Breast epithelium (tissue), 4 donors: Measurements from ENCODE around the gene PHF21B. TPM values are rescaled to one million over a fixed set of nuclear protein-coding genes. Genes with fewer than 3 reads are reported as not detected.
"Not testable (repeated sequence)": the region's sequence is repeated elsewhere in the genome, so short reads cannot be mapped to it uniquely, and the experiment has no call there.

Source experiments
- DNase-seq, 2 donors: peaks; one replicate each; pipeline ENCODE4 v3.0.0-alpha.2; 2019; ENCODE audit warnings: low spot score in 2 of 2
- H3K27ac ChIP-seq, 2 donors: fragments of 200-600 bp; sonication (generic) in 1 of 2; one replicate each; pipeline ENCODE4 v1.5.1; 2016 to 2019; ENCODE audit warnings: mild to moderate bottlenecking in 1 of 2
- H3K27me3 ChIP-seq, 2 donors: fragments of 200-600 bp; sonication (generic) in 1 of 2; one replicate each; pipeline versions ENCODE4 v1.5.1 to v1.6.0; 2017 to 2019; ENCODE audit warnings: control low read depth in 1 of 2, mild to moderate bottlenecking in 1 of 2
- H3K36me3 ChIP-seq: fragments of 200-600 bp; one replicate; pipeline ENCODE4 v1.5.1; 2019
- H3K4me1 ChIP-seq, 2 donors: fragments of 200-600 bp; sonication (generic); one replicate each; pipeline ENCODE4 v1.5.1; 2016 to 2019; ENCODE audit warnings: control low read depth in 1 of 2
- H3K4me3 ChIP-seq, 3 donors: fragments of 200-600 bp; sonication (generic); 1 replicate in 2 of 3; 2 replicates in 1 of 3; pipeline ENCODE4 v1.5.1; 2016 to 2019; ENCODE audit warnings: mild to moderate bottlenecking in 3 of 3, moderate library complexity in 2 of 3
- H3K9me3 ChIP-seq, 2 donors: fragments of 200-600 bp; sonication (generic) in 1 of 2; one replicate each; pipeline ENCODE4 v1.5.1; 2016 to 2019; ENCODE audit warnings: control low read depth in 1 of 2
- CTCF ChIP-seq, 3 donors: fragments of 450-650 bp; IDR thresholded peaks; one replicate each; pipeline ENCODE4 v1.5.1; 2016 to 2017; ENCODE audit warnings: antibody characterized with exemption in 3 of 3, mild to moderate bottlenecking in 3 of 3, moderate library complexity in 3 of 3
- POLR2A ChIP-seq: fragments of 450-650 bp; IDR thresholded peaks from one replicate; pipeline ENCODE4 v1.6.1; 2016; ENCODE audit warnings: antibody characterized with exemption, mild to moderate bottlenecking, moderate library complexity
- POLR2AphosphoS5 ChIP-seq, 3 donors: sonication (generic); formaldehyde crosslinking; IDR thresholded peaks; one replicate each; pipeline ENCODE4 v1.6.1; 2017; ENCODE audit warnings: antibody characterized with exemption in 3 of 3
- intact Hi-C: fragments of 100-400 bp; cut with DNase I; formaldehyde crosslinking; loops from one replicate; pipeline ENCODE4 v1.15.1; 2023; ENCODE audit warnings: low total_unique reads
- total RNA-seq, 3 donors: library from RNA; depleted of rRNA; stranded (reverse); fragments of >200 nt; gene quantifications; one replicate each; pipeline ENCODE4 v1.1.0, GENCODE V29; 2016

The PHF21B gene
- total RNA-seq, 3 donors from 2014 or later = 3.6 to 4.1 TPM; not detected in 1

- no peaks in the 10 kb centered on the region for H3K36me3 ChIP-seq
- no peaks in the 10 kb centered on the region for H3K27me3 ChIP-seq
- H3K4me3 ChIP-seq = no peak overlapping the region
- peaks cover 4 to 8% of the 10 kb centered on the region in 2 donors for H3K9me3 ChIP-seq
- H3K4me1 ChIP-seq = no peaks in the 10 kb centered on the region
- no peak for DNase-seq
- intact Hi-C loops = no loop called here
- H3K27ac ChIP-seq = no peak overlapping the region
- TF ChIP-seq POLR2A (no peak), POLR2AphosphoS5 (IDR thresholded peaks at IDR 0.05) (no peak), CTCF (IDR thresholded peaks at IDR 0.05) (no peak)
Observed at GRCh38 chr22:44924710-44925109, 85.1 kb downstream of the PHF21B start.

- peaks cover 4 to 8% of the 10 kb centered on the region in 2 donors for H3K9me3 ChIP-seq
- intact Hi-C loops = no loop called here
- H3K36me3 ChIP-seq = no peaks in the 10 kb centered on the region
- no peaks in the 10 kb centered on the region for H3K27me3 ChIP-seq
- H3K27ac ChIP-seq = no peak overlapping the region
- no peaks in the 10 kb centered on the region for H3K4me1 ChIP-seq
- no peak for DNase-seq
- no peak overlapping the region for H3K4me3 ChIP-seq
- no peak for TF ChIP-seq CTCF (IDR thresholded peaks at IDR 0.05)
- TF ChIP-seq POLR2A = no peak
- TF ChIP-seq POLR2AphosphoS5 (IDR thresholded peaks at IDR 0.05) = no peak
Observed at GRCh38 chr22:44924098-44924497, 85.7 kb downstream of the PHF21B start.

- H3K4me1 ChIP-seq, H3K27me3 ChIP-seq, intact Hi-C loops, DNase-seq, H3K36me3 ChIP-seq, H3K9me3 ChIP-seq, H3K4me3 ChIP-seq, H3K27ac ChIP-seq: not testable (repeated sequence)
Observed at GRCh38 chr22:44921766-44922165, 88.0 kb downstream of the PHF21B start.

GRCh38 chr22:44920183-44920582 is 89.6 kb downstream of the PHF21B start:
- H3K27me3 ChIP-seq = no peaks in the 10 kb centered on the region
- TF ChIP-seq CTCF (IDR thresholded peaks at IDR 0.05) (no peak), POLR2A (no peak), POLR2AphosphoS5 (IDR thresholded peaks at IDR 0.05) (no peak)
- DNase-seq = peak in 1 of 2 donors; percentile 31
- H3K27ac ChIP-seq = no peak overlapping the region
- H3K4me3 ChIP-seq = no peak overlapping the region
- intact Hi-C loops = no loop called here
- H3K36me3 ChIP-seq = no peaks in the 10 kb centered on the region
- no peaks in the 10 kb centered on the region for H3K4me1 ChIP-seq
- H3K9me3 ChIP-seq = peaks cover 4% of the 10 kb centered on the region in 2 donors

- TF ChIP-seq POLR2AphosphoS5 (IDR thresholded peaks at IDR 0.05) = no peak
- TF ChIP-seq CTCF (IDR thresholded peaks at IDR 0.05) = no peak
- TF ChIP-seq POLR2A = no peak
- intact Hi-C loops = no loop called here
- Histone ChIP-seq H3K4me1 (no peaks in the 10 kb centered on the region), H3K27me3 (no peaks in the 10 kb centered on the region), H3K9me3 (peaks cover 4% of the 10 kb centered on the region in 2 donors), H3K4me3 (no peak overlapping the region), H3K36me3 (no peaks in the 10 kb centered on the region), H3K27ac (no peak overlapping the region)
- DNase-seq = peak in 1 of 2 donors; percentile 36
Observed at GRCh38 chr22:44919691-44920090, 90.1 kb downstream of the PHF21B start.

- Histone ChIP-seq H3K4me1 (no peaks in the 10 kb centered on the region), H3K27ac (no peak overlapping the region), H3K9me3 (no peaks in the 10 kb centered on the region), H3K36me3 (no peaks in the 10 kb centered on the region), H3K4me3 (no peak overlapping the region), H3K27me3 (no peaks in the 10 kb centered on the region)
- no peak for DNase-seq
- TF ChIP-seq POLR2AphosphoS5 (IDR thresholded peaks at IDR 0.05) (no peak), POLR2A (no peak), CTCF (IDR thresholded peaks at IDR 0.05) (no peak)
- intact Hi-C loops = no loop called here
Observed at GRCh38 chr22:44918925-44919392, 90.8 kb downstream of the PHF21B start.
